SK-N-SH (cell line): ENCODE measurements around the gene SLC4A9. TPM values are rescaled to one million over a fixed set of nuclear protein-coding genes. Genes with fewer than 3 reads are reported as not detected.
A peak's percentile ranks its signal among the peaks of the same experiment; 100 is the strongest.

Source experiments
- CTCF ChIA-PET: fragments of 300-600, 350-600 bp; formaldehyde crosslinking; extraction: SDS; loops from one replicate; lab custom pipeline; 2021; lab: Yijun Ruan, JAX
- POLR2A ChIA-PET: fragments of 350-600 bp; sonication (Branson Sonifier 250); formaldehyde crosslinking; extraction: SDS; loops from one replicate; lab custom pipeline; 2020; ENCODE audit warnings: antibody characterized with exemption, inconsistent platforms; lab: Yijun Ruan, JAX
- DNase-seq: peaks from one replicate; pipeline ENCODE4 v3.0.0; 2012
- H2AFZ ChIP-seq: fragments of 200-600 bp; sonication (generic); 2 replicates; pipeline ENCODE4 v1.8.1; 2016; ENCODE audit warnings: antibody characterized with exemption, mild to moderate bottlenecking, low read depth
- H3F3A ChIP-seq: fragments of 200-600 bp; sonication (generic); replicated peaks from 2 replicates; pipeline ENCODE3; 2016; ENCODE audit warnings: antibody characterized with exemption, mild to moderate bottlenecking; ENCODE audit not compliant: insufficient read depth
- H3K27ac ChIP-seq, 2 experiments: fragments of 200-500 bp in 1 of 2; fragments of 200-600 bp in 1 of 2; sonication (Bioruptor generic) in 1 of 2; sonication (generic), shearing (Covaris generic) in 1 of 2; 2 replicates each; pipeline versions ENCODE4 v1.5.1 to v1.6.1; 2014 to 2016; ENCODE audit warnings: low read depth in 2 of 2, inconsistent platforms in 1 of 2, low read length in 1 of 2, mild to moderate bottlenecking in 1 of 2, mixed read lengths in 1 of 2
- H3K27me3 ChIP-seq: fragments of 200-600 bp; sonication (generic), shearing (Covaris generic); 2 replicates; pipeline ENCODE4 v1.6.1; 2016; ENCODE audit warnings: mixed run types; ENCODE audit not compliant: insufficient read depth
- H3K36me3 ChIP-seq, 2 experiments: fragments of 200-500 bp in 1 of 2; fragments of 200-600 bp in 1 of 2; sonication (Bioruptor generic) in 1 of 2; sonication (generic) in 1 of 2; replicated peaks in 1 of 2; 2 replicates each; pipeline versions ENCODE3 to v1.5.1; 2014 to 2016; ENCODE audit warnings: low read length in 1 of 2, mild to moderate bottlenecking in 1 of 2; ENCODE audit not compliant: insufficient read depth in 2 of 2, control insufficient read depth in 1 of 2
- H3K4me1 ChIP-seq, 2 experiments: fragments of 200-500 bp in 1 of 2; fragments of 200-600 bp in 1 of 2; sonication (Bioruptor generic) in 1 of 2; sonication (generic), shearing (Covaris generic) in 1 of 2; 2 replicates each; pipeline versions ENCODE4 v1.5.1 to v1.6.1; 2014 to 2016; ENCODE audit warnings: low read depth in 1 of 2, low read length in 1 of 2, mixed run types in 1 of 2; ENCODE audit not compliant: insufficient read depth in 2 of 2, control insufficient read depth in 1 of 2
- H3K4me2 ChIP-seq: fragments of 200-600 bp; sonication (generic), shearing (Covaris generic); 2 replicates; pipeline ENCODE4 v1.6.1; 2017; ENCODE audit warnings: mixed run types
- H3K4me3 ChIP-seq, 2 experiments: fragments of 200-500 bp in 1 of 2; fragments of 200-600 bp in 1 of 2; sonication (Bioruptor generic) in 1 of 2; sonication (generic), shearing (Covaris generic) in 1 of 2; 2 replicates each; pipeline versions ENCODE4 v1.5.1 to v1.8.1; 2014 to 2016; ENCODE audit warnings: low read depth in 2 of 2, inconsistent platforms in 1 of 2, low read length in 1 of 2, mild to moderate bottlenecking in 1 of 2, mixed read lengths in 1 of 2, moderate library complexity in 1 of 2
- H3K79me2 ChIP-seq: fragments of 200-600 bp; sonication (generic); 2 replicates; pipeline ENCODE4 v1.8.1; 2017; ENCODE audit warnings: mild to moderate bottlenecking; ENCODE audit not compliant: insufficient read depth
- H3K9ac ChIP-seq: fragments of 200-600 bp; sonication (generic); 2 replicates; pipeline ENCODE4 v1.6.1; 2017; ENCODE audit warnings: mixed run types
- H3K9me2 ChIP-seq: fragments of 200-600 bp; sonication (generic); 2 replicates; pipeline ENCODE4 v1.6.1; 2017; ENCODE audit warnings: mixed run types
- H3K9me3 ChIP-seq: fragments of 200-600 bp; sonication (generic); 2 replicates; pipeline ENCODE4 v1.6.1; 2017; ENCODE audit warnings: mixed run types, mild to moderate bottlenecking, moderate library complexity
- H4K20me1 ChIP-seq: fragments of 200-600 bp; sonication (generic); 2 replicates; pipeline ENCODE4 v1.6.1; 2017; ENCODE audit warnings: mild to moderate bottlenecking, mixed run types; ENCODE audit not compliant: insufficient read depth
- GATA2 ChIP-seq: sonication (generic); formaldehyde crosslinking; IDR thresholded peaks from 2 replicates; pipeline ENCODE4 v1.5.0; 2020; ENCODE audit warnings: mild to moderate bottlenecking, missing genetic modification reagents
- JUND ChIP-seq: IDR thresholded peaks from 2 replicates; pipeline ENCODE4 v1.4.0; 2012
- NRF1 ChIP-seq: IDR thresholded peaks from 2 replicates; pipeline ENCODE4 v1.6.1; 2012; ENCODE audit warnings: low read depth, mild to moderate bottlenecking, low read length
- YY1 ChIP-seq: IDR thresholded peaks from 2 replicates; pipeline ENCODE4 v1.4.0; 2012; ENCODE audit warnings: low read depth, mild to moderate bottlenecking
- WGBS: methylation state at CpG from one replicate; pipeline ENCODE4 v1.1.6; 2017; ENCODE audit warnings: low lambda C conversion rate; 5-methylcytosine and 5-hydroxymethylcytosine counted together
- polyA plus RNA-seq, 3 experiments: library from polyadenylated mRNA; depleted of rRNA; stranded (reverse); fragments of >200 nt; gene quantifications; 2 replicates each; pipeline ENCODE4 v1.2.3, GENCODE V29; 2012
- TF ChIP-seq, protein P1 (sequence below): IDR thresholded peaks from 2 replicates; pipeline ENCODE4; 2012
- TF ChIP-seq, protein P2 (sequence below): IDR thresholded peaks from 2 replicates; pipeline ENCODE4 v1.4.0; 2012; ENCODE audit warnings: low read depth, borderline replicate concordance
- TF ChIP-seq, protein P3 (sequence below): IDR thresholded peaks from 2 replicates; pipeline ENCODE4 v1.4.0; 2012; ENCODE audit warnings: low read depth, borderline replicate concordance
- TF ChIP-seq, protein P4 (sequence below): IDR thresholded peaks from 2 replicates; pipeline ENCODE4 v1.6.1; 2012; ENCODE audit warnings: mild to moderate bottlenecking, low read depth, low read length, moderate library complexity

Gene SLC4A9
- polyA plus RNA-seq, 1 of the 3 experiments (the other 2 are of a cell fraction) = 0.02 TPM

DNA sequence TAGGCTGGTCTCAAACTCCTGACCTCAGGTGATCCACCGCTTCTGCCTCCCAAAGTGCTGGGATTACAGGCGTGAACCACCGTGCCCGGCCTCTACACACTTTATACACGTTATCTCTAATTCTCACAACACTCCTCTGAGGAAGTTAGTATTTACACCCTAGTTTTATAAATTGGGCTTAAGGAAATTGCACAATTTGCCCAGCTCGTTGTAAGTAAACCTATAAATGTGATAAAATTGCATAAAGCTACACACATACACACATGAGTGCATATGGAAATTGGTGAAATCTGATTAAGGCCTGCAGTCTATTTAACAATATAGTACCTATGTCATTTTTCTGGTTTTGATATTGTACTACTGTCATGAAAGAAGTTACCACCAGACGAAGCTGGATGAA, 4.4 kb upstream of the SLC4A9 start:
- ChIA-PET CTCF (interaction anchor here (1.1 to 15.0 kb wide), 7 partner anchors 9 to 284 kb away, joined by 3 to 418 read pairs (median 4); partner anchors contain the start of gene HBEGF), POLR2A (interaction anchor here (0.9 kb wide), 1 partner anchor 9 kb away, joined by 3 read pairs; the partner anchor contains the start of gene HBEGF)
- Histone ChIP-seq H3K36me3 (no peaks in the 10 kb centered on the region), H3K4me1 (peaks cover 0 to 4% of the 10 kb centered on the region in 2 experiments; a peak in 1 of 4 replicates), H2AFZ (no peak overlapping the region), H3K9me3 (no peaks in the 10 kb centered on the region), H3K79me2 (no peaks in the 10 kb centered on the region), H3K9ac (no peak overlapping the region), H3K27ac (no peak overlapping the region), H3K27me3 (no peaks in the 10 kb centered on the region), H4K20me1 (no peaks in the 10 kb centered on the region), H3K4me3 (no peak overlapping the region), H3K9me2 (no peaks in the 10 kb centered on the region), H3F3A (peaks cover 7% of the 10 kb centered on the region), H3K4me2 (no peak overlapping the region)
- TF ChIP-seq, protein P1, sequence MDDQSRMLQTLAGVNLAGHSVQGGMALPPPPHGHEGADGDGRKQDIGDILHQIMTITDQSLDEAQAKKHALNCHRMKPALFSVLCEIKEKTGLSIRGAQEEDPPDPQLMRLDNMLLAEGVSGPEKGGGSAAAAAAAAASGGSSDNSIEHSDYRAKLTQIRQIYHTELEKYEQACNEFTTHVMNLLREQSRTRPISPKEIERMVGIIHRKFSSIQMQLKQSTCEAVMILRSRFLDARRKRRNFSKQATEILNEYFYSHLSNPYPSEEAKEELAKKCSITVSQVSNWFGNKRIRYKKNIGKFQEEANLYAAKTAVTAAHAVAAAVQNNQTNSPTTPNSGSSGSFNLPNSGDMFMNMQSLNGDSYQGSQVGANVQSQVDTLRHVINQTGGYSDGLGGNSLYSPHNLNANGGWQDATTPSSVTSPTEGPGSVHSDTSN = no peak
- WGBS = 92% methylated on average over 7 of the region's 7 CpGs
- DNase-seq = no peak

DNA sequence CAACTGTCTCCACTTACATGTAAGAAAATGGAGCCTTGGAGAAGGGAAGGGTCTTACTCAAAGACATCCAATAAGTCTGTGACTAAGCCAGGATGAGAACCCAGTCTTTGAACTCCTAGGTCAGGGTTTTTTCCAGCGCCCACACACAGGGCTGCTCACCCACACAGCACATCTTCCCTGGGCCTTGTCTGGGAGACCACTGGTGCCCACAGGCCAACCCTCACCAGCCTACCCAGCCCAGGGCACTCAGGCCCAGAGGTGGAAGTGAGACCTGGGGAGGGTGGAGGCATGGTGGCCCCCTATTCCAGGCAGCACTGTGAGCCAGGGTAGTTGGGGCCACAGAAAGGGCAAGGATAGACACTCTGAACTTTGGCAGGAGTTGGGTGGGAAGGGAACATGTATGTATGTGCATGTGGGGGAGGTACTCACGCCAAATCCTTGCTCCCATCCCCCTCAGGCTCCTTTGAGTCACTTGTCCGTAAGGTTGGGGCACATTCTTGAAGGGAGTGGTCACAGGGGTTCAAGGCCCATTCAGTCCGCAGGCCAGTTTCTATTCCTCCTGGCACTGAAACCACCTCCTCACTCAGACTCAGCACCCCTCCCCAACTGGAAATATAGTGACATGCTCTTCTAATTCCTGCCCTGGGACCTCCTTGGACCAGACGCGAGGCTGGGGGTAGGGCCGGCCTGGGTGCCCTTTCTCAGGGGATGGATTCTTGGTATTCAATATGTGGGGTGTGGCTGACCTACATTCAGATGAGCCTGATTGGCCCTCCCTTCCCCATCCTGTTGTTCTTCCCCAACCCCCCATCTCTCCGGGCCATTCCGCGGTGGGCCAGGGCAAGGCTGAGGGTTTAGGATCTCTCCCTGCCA, 2.9 kb upstream of the SLC4A9 start:
- POLR2A ChIA-PET = no interaction called here
- H3K27me3 ChIP-seq = no peaks in the 10 kb centered on the region
- no peaks in the 10 kb centered on the region for H3K79me2 ChIP-seq
- H3K4me2 ChIP-seq = 0 out of 2 replicates have a peak overlapping the region, but pooled peaks have one; percentile 13
- no peaks in the 10 kb centered on the region for H3K9me3 ChIP-seq
- H4K20me1 ChIP-seq = no peaks in the 10 kb centered on the region
- H3K9me2 ChIP-seq = no peaks in the 10 kb centered on the region
- no peaks in the 10 kb centered on the region for H3K36me3 ChIP-seq
- H3F3A ChIP-seq = peaks cover 7% of the 10 kb centered on the region
- TF ChIP-seq, protein P2, sequence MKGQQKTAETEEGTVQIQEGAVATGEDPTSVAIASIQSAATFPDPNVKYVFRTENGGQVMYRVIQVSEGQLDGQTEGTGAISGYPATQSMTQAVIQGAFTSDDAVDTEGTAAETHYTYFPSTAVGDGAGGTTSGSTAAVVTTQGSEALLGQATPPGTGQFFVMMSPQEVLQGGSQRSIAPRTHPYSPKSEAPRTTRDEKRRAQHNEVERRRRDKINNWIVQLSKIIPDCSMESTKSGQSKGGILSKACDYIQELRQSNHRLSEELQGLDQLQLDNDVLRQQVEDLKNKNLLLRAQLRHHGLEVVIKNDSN = no peak
- TF ChIP-seq NRF1 = no peak
- TF ChIP-seq JUND = no peak
- TF ChIP-seq YY1 = no peak
- TF ChIP-seq GATA2 (CRISPR knock-in tag) = no peak
- TF ChIP-seq, protein P3, sequence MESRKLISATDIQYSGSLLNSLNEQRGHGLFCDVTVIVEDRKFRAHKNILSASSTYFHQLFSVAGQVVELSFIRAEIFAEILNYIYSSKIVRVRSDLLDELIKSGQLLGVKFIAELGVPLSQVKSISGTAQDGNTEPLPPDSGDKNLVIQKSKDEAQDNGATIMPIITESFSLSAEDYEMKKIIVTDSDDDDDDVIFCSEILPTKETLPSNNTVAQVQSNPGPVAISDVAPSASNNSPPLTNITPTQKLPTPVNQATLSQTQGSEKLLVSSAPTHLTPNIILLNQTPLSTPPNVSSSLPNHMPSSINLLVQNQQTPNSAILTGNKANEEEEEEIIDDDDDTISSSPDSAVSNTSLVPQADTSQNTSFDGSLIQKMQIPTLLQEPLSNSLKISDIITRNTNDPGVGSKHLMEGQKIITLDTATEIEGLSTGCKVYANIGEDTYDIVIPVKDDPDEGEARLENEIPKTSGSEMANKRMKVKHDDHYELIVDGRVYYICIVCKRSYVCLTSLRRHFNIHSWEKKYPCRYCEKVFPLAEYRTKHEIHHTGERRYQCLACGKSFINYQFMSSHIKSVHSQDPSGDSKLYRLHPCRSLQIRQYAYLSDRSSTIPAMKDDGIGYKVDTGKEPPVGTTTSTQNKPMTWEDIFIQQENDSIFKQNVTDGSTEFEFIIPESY = no peak
- TF ChIP-seq, protein P4, sequence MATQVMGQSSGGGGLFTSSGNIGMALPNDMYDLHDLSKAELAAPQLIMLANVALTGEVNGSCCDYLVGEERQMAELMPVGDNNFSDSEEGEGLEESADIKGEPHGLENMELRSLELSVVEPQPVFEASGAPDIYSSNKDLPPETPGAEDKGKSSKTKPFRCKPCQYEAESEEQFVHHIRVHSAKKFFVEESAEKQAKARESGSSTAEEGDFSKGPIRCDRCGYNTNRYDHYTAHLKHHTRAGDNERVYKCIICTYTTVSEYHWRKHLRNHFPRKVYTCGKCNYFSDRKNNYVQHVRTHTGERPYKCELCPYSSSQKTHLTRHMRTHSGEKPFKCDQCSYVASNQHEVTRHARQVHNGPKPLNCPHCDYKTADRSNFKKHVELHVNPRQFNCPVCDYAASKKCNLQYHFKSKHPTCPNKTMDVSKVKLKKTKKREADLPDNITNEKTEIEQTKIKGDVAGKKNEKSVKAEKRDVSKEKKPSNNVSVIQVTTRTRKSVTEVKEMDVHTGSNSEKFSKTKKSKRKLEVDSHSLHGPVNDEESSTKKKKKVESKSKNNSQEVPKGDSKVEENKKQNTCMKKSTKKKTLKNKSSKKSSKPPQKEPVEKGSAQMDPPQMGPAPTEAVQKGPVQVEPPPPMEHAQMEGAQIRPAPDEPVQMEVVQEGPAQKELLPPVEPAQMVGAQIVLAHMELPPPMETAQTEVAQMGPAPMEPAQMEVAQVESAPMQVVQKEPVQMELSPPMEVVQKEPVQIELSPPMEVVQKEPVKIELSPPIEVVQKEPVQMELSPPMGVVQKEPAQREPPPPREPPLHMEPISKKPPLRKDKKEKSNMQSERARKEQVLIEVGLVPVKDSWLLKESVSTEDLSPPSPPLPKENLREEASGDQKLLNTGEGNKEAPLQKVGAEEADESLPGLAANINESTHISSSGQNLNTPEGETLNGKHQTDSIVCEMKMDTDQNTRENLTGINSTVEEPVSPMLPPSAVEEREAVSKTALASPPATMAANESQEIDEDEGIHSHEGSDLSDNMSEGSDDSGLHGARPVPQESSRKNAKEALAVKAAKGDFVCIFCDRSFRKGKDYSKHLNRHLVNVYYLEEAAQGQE = no peak
- peak overlapping the region; percentile 9; the same call in 1 of the 2 replicates for H3K9ac ChIP-seq
- peak overlapping the region in 1 of 2 experiments; percentile 9; a peak in 2 of 4 replicates for H3K4me3 ChIP-seq
- H3K27ac ChIP-seq = no peak overlapping the region
- H3K4me1 ChIP-seq = peaks cover 0 to 4% of the 10 kb centered on the region in 2 experiments; a peak in 1 of 4 replicates
- CTCF ChIA-PET = interaction anchor here (2.8 to 15.0 kb wide), 2 partner anchors 11 to 115 kb away, joined by 23 to 418 read pairs; partner anchors contain the start of gene HBEGF
- WGBS = 48% methylated on average over 10 of the region's 10 CpGs
- peak overlapping the region; percentile 82 for H2AFZ ChIP-seq
- no peak for DNase-seq
